COLO668 (cell line): ENCODE measurements around the gene LTB4R.
A peak's percentile ranks its signal among the peaks of the same experiment; 100 is the strongest.
"Not testable (repeated sequence)": the region's sequence is repeated elsewhere in the genome, so short reads cannot be mapped to it uniquely, and the experiment has no call there.

Experiments
- DNase-seq: peaks from one replicate; lab custom pipeline; 2025; ENCODE audit not compliant: unreplicated experiment; lab: John Stamatoyannopoulos, UW

The LTB4R gene

DNA sequence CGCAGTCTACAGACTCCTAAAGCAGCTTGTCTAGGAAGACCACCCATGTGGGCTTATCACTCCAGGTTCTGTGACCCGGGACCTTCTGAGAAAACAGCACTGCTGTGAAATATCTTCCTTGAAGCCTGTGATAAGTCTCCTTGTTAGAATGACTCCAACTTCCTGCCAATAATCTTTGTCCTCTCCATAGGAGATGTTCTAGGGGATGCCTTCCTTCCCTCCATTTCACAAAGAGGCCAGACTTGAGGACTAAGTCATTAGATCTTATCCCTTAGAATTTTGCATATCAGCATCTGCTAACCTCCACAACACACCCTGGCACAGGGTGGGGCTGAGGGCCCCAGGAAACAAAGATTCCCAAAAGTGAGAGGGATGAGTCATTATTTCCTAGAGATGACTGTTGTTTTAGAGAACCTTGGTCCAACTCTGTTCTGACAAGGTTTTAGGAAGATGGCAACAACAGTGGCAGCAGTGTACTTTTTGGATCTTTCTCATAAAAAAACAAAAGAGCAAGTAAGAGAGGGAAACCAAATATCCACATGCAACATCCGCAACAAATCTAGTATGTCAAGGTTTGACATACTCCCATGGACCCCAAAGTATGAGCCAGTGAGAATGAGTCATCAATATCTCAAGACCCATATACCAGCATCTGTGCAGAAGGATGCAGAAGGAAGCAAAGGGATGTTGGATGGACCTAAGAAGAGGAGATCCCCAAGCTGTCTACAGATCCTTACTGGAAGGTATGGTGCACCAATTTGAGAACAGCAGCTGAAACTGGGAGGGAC lies 6.0 kb downstream of the LTB4R start:
- no peak for DNase-seq

DNA sequence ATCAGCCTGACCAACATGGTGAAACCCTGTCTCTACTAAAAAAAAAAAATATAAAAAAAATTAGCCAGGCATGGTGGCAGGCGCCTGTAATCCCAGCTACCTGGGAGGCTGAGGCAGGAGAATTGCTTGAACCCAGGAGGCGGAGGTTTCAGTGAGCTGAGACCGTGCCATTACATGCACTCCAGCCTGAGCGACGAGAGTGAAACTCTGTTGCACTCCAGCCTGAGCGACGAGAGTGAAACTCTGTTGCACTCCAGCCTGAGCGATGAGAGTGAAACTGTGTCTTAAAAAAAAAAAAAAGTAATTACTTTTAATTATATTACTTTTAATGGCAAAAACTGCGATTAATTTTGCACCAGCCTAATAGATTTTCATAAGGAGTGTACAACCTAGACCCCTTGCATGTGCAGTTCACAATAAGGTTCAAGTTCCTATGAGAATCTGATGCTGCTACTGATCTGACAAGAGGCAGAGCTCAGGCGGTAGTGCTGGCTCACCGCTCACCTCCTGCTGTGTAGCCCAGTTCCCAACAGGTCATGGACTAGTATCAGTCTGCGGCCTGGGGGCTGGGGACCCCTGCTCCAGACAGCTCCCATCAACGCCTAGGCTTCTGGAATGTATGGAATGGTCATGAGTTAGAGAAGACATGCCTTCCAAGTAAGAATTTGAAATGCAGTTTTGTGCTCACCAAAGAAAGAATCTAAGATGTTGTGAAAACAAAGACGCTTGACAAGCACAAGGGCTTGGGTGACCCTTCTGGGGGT lies 10.1 kb downstream of the LTB4R start:
- DNase-seq = no peak

DNA sequence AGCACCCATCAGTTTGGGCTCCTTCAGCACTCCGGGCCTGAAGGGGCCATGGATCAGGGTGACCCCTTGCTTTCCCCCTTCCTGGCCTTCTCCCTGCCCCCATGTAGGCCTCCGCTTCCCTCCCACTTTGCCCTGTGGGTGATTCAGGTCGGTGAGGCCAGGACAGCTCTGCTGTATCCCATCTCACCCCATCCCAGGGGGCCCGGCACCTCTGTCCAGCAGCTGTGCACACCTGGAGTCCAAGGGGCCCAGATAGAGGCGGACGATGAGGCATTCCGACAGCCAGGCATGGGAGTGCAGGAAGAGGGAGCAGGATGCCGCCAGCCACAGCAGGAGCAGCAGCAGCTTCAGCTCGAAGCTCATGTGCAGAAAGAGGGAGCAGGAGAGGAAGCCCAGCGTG lies 11.4 kb downstream of the LTB4R start:
- DNase-seq = no peak

DNA sequence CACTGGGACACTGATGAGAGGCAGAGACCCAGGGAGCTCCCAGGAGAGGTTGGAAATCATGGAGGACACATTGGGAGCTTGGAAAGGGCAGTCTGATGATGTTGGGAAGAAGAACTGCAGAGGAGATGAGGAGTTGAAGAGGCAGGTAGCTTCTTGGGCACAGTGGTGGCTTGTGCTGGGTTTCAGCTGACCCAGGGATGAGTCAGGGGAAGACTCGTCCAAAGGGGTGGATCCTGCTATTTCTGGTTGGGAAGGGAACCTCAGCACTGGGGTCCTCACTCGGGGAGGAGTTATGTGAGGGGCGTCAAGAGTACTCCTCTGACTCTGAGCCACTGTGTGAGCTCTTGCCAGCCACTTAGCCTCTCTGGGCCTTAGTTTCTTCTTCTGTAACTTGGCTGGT lies 12.0 kb downstream of the LTB4R start:
- no peak for DNase-seq

DNA sequence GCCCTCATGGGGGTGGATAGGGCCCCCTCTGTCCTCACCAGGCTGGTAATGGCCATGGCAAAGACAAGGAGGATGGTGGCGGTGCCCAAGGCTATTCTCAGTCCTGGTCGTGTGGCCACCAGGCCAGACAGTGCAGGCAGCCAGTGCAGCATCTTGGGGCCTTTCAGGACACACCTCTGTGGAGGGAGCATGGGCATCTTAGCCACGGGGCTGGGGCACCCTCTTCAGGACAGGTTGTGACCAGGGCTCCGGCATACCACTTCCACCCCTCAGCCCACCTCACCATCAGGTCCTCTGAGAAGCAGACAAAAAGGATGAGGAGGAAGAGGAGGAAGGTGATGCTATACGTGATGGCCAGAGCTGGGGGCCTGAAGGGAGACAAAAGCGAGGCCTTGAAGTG lies 12.7 kb downstream of the LTB4R start:
- no peak for DNase-seq

DNA sequence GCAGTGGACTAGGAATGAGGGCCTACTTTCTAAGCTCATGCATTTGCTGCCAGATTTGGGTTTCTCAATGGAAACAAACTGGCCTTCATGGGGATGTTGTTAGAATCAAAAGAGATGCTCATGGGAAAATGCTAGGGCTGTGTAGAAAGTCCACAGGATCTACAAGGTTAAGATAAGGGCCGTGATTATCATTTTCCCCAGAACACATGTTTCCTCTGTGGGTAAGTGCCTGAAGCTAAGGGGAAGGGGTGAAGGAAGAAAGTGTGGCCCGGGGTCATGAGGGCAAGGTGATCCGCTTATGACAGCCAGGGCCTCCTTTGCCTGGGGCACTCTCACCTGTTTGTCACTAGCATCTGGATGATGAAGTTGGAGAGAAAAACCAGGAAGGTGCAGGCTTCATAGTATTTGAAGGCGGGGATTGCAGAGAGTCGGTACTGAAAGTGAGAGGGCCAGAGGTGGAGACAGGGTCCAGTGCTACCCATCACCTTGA lies 13.8 kb downstream of the LTB4R start:
- DNase-seq = no peak

DNA sequence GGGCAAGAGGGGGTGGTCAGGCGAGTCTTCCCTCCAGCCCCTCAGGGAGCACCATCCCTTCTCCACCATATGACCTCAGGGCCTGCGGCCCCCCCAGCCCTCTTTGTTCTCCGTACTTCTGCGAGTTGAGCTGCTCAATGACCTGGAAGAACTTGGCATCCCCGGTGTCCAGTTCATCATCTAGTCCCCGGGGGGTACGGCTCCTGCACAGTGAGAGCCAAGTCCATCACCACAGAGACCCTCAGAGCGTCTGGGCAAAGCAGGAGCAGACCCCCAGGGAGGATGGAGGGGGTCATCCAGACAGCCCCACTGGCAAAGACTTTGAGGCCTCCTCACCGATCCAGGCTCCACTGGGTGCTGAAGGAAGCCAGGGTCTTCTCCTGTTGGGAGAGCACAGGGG lies 14.7 kb downstream of the LTB4R start:
- DNase-seq = no peak

DNA sequence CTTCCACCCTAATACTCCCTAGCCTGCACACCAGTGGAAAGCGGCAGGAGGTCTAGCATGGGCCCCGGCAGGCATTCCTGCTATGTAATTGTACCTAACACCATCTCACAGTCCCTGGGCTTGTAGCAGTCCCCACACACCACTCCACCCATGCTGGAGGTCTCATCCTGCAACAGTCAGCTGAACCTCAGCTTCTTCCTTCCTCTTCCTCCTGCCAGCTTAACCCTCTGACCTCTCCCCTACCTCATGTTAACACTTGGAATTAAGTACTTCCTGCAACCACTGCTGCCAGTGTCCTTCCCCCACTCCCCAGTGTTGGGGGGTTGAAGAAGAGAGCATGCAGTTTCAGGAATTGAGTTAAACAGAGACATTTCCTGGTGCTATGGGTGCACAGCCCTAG lies 16.0 kb downstream of the LTB4R start:
- no peak for DNase-seq

DNA sequence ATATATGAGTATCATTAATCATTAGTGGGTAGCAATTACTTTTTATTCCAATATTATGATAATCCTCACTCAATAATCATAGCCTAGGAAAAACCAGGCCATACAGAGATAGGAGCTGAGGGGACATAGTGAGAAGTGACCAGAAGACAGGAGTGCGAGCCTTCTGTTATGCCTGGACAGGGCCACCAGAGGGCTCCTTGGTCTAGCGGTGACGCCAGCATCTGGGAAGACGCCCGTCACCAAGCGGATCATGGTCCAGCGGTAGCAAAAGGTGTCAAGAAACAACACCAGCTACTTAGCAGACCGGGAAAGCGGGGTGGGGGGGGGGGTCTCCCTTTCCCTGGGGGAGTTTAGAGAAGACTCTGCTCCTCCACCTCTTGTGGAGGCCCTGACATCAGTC lies 16.6 kb downstream of the LTB4R start:
- DNase-seq = not testable (repeated sequence)

DNA sequence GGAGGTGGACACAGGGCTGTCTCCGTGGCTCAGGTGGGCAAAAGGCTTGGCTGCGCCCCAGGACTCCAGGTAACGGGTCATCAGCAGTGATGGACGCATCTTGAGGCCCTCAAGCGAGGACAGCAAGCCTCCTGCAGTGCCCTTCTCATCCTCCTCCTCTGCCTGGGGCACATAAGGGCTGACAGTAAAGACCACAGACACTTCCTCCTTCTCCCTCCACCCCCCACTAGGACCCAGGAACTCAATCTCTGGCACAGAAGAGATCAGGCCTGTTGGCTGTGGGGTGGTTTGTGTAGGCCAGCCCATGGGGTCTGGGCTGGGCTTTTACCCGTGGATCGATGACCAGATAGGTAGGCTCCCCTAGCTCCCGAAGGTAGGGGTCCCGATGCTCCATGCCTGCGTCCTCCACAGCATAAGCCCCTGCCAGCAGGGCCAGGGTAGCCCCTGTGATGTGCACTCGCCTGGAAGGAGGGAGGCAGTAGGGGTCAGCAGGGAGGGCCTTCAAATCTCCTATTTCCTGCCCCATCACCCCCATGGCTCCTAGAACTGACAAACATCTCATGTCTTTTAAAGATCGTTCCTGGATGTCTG lies 17.9 kb downstream of the LTB4R start:
- DNase-seq = no peak

DNA sequence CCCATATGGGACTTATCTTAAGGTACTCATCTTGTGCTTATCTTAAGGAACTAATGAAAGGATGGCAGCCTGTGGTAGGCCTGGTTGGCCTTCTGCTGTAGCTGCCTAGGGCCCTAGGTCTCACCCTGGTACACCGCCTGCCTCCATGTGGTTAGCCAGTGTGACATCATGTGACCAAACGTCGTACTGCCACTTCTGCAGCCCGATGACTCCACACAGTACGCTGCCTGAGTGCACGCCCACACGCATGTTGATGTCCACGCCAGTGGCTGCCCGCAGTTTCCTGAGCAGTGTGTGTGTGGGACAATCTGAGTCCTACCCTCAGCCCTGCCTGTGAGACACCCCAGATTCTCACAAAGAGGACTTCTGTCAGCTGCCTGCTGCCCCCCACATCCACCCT lies 18.4 kb downstream of the LTB4R start:
- no peak for DNase-seq

DNA sequence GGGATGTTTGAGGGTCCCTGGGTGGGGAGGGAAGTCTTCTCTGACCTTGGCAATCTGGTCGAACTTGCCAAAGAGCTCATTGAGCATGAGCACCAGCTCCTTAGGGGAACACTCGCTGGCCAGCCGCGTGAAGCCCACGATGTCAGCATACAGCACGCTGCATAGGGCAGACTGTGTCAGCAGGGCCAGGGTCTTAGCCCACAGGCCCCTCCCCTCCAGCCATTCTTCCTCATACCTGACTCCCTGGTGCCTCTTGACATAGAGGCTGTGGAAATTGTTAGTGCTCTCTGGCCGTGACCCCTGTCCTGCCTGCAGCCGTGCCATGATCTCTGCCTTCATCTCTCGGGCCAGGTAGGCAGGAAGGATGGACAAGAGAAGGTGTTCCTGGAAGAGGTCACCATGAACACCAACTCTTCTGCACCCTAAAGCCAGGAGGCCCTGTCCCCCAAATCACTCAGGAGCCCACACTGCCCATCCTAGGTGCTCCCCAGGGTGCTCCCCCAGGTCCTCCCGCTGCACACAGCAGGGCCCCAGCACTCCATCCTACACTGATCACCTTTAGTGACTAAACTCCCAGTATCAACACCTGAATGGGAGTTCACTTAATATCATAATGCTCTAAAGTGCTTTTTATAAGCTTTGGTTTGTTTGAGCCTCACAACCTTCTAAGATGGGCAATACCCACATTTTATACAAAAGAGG lies 19.8 kb downstream of the LTB4R start:
- DNase-seq = no peak

DNA sequence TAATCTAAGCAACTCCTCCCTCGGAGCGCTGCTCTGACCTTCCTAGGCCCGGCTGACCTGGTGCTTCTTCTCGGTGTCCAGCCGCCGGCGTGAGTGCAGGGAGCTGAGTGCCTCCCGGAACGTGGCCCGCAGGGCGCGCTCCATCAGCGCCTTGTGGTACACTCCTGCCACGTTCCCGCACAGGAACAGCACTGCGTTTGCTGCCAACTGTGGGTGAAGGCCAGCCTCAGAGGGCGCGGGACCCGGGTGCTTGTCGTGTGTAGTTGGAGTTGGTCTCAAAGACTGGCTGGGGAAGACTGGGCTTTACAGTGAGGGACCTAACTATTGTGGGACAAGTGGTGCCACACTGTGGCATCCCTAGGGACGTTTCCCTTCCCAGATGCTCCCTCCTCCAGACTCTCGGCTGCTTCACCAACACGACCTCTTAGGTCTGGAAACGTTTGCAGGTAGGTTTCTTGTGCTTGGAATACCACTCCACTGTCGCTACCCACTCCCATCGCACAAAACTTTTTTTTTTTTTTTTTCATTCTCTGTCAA lies 20.5 kb downstream of the LTB4R start:
- peak; percentile 44 for DNase-seq

DNA sequence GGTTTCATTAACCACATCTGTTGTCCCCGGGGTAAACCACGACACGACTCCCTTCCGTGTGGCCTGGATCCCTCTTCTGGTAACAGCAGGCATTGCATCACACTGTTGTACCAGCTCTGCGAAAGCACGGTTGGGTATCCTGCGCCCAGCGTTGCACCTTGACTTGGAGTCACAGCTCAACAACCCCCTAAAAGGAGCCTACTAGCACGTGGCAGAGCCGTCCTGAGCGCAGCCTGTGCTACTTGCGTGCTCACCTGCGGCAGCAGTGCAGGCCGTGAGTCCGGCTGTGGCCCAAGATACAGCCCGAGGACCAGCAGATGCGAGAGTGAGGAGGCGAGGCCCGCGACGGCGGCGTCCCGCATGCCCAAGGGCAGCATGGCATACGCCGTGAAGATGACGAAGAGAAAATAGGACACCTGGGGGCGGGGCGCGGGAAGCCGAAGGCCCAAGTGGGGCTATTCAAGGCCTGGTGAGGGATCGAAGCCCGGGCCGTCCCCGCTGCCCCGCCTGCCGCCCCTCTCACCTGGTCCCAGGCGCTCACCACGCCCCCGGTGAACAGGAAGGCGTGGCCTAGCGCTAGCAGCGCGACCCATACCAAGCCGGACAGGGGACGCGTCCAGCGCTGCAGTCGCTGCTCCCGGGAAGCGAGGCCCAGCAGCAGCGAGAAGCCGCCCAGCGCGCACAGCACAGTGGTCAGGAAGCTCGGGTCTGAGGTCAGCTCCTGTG lies 21.1 kb downstream of the LTB4R start:
- DNase-seq = peak; percentile 80

DNA sequence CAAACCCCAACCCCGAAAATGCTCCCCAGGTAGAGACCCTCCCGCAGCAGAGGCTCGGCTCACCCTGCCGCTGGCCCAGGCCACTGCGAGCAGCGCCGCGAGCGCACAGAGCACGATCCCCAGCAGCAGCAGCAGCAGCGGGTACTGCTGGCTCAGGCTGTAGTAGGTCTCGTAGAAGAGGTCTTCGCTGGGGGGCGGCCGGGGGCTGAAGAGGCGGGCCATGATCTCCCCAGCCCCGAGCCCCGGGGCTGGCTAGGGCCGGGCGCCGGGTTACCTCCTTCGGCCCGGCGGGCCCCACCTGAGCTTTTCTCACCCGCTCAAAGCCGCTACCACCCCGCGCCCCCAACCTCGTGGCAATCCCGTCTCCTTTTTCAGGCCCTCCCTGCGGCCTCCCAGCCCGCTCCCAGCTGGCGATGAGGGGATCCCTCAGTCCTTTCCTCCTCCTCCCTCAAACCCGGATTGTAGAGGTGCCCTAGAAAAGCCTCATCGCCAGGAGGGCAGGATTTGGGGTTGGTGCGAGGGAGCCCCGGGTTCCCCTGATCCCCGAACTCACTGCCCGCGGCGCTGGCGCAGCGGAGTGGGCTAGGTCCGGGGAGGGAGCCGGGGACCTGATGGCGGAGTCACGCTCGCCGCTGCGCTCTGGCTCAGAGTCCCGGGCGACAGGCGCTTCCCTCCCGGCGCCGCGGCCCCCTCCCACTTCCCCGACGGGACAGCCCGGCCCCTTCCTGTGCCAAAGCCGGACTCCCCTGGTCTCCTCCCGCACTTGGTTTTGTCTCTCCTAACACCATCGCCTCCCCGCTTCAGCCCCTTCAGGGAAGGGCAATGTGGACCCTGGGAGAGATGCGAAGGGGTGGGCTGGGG lies 23.4 kb downstream of the LTB4R start, which contains the start of gene ADCY4:
Gene ADCY4, minus strand, starts transcription at position 641 of the 861 bp plus-strand sequence. Its CDS starts 419 bp downstream, at position 222.
- DNase-seq = no peak

DNA sequence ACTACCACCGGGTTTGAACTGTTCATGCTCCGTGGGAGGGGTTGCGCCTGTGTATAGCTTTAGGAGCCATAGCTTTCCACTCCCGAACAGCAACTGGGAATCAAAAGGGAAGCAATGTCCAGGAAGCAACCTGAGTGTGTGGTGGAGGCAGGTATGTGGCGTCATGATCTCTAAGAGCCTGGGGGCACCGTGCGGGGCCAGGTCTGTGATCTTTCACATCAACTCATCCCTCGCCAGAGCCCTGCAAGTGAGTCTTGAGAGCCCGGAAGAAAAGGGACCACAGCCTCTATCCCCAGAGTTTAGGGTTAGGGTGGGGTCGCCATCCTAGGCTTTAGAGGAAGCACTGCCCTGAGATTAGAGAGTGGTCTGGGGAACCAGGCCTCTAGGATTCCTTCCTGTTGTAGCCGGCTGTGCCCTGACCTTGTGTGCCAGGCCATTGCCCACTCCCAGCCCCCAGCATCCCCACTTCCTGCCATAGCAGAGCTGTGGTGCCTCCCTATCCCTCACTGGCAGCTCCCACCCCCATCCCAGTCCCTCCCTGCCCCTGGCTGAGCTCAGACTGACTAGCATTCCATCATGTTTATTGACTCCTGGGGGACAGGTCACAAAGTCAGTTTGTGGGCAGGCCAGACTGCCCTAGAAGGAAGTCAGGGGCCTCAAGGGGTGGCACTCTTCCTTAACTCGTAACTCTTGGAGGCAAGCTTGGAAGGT lies 24.3 kb downstream of the LTB4R start:
- DNase-seq = no peak

DNA sequence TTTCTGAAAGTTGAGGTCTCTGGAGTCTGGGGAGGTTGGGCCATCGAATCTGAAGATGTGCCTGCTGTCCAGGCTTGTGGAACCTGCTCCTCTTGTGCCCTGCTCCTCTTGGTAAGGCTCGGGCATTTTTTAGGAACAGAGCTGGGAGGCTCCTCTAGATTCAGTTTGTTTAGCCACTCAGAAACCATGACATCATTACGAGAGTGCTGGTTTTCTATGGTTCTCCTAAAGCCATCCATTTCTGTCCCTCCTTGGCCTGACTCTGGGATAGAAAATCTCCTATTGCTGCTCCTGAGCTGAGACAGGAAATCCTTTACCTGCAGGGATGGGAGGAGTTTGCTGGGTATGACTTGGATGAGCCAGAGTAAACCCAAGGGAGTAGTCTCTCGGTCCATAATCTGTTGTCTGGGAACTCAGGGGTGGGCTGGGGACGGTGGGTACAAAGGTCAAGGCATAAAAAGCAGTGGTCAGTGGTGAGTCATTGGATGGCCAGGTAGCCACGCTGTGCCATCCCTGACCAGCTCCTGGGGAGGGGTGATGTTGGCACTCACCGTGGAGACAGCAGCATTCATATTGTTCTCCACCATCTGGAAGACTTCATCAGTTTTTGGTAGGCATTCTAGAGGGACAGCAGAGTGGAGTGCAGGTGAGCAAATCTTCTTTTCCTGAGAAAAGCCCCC lies 26.0 kb downstream of the LTB4R start:
- no peak for DNase-seq

DNA sequence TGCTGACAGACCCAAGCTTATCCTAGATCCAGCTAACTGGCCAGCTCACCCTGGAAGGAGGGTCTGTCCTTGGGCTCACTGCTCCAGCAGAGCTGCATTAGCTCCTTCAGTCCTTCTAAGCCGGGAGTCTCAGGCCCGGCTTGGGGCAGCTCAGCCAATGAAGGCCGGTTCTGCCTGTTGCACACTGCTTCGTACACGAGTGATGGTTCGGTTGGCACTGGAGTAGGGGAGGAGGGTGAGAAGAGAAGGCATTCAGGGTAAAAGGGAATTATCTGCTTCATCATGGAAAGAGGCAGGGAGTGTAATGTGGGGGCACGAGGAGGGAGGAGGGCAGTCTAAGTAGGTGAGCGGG lies 26.5 kb downstream of the LTB4R start:
- no peak for DNase-seq
